ENCODE data around the gene AZIN2.

GRCh38 chr1:33122483-33123178 lies 41.7 kb downstream of the AZIN2 start:
- TF ChIP-seq CTCF (IDR thresholded peaks at IDR 0.05) (no peak), POLR2A (IDR thresholded peaks at IDR 0.05) (no peak)
